ENCODE data around the gene TMEM203. TPM values are rescaled to one million over a fixed set of nuclear protein-coding genes. Genes with fewer than 3 reads are reported as not detected.

The TMEM203 gene
- 34.1 and 35.5 TPM in 2 replicates for total RNA-seq (2021)
- long read RNA-seq, partial matches to known transcripts = 0 of 1 reads
- long read RNA-seq, other reads (novel, unspliced or antisense) = 0 of 1 reads

- H3K9me3 Mint-ChIP-seq = no peaks in the 10 kb centered on the region
- peak within 1 kb of the TSS; percentile 88 to 97 (median 97); a peak in 6 of 7 replicates for H3K27ac Mint-ChIP-seq
- TF ChIP-seq CTCF (conservative IDR thresholded peaks at IDR 0.05) = no peak
- Histone ChIP-seq H3K9ac (ENCODE audit: extremely low read depth, insufficient read length, low read length) (peak within 1 kb of the TSS; percentile 84), H3K18ac (ENCODE audit: insufficient read length, low read depth, low read length) (no peak within 1 kb of the TSS), H4K20me1 (ENCODE audit: control insufficient read depth, insufficient read depth, insufficient read length) (no peaks in the 10 kb centered on the region), H4K8ac (replicated peaks; ENCODE audit: insufficient read length, low read depth, low read length) (no peak within 1 kb of the TSS), H2BK20ac (ENCODE audit: low read depth, low read length, poor library complexity, severe bottlenecking) (no peak within 1 kb of the TSS), H2AFZ (ENCODE audit: low read length) (no peak within 1 kb of the TSS), H3K23ac (ENCODE audit: insufficient read length, low read depth, low read length) (no peak within 1 kb of the TSS), H3K56ac (ENCODE audit: insufficient read length, low read depth, low read length) (no peak within 1 kb of the TSS), H2AK5ac (ENCODE audit: insufficient read length, low read length) (no peak within 1 kb of the TSS), H3K23me2 (ENCODE audit: insufficient read length, low read depth, low read length, poor library complexity, severe bottlenecking) (peaks cover 8% of the 10 kb centered on the region), H3K27me3 (ENCODE audit: insufficient read depth, low read length) (no peaks in the 10 kb centered on the region), H3K27ac (ENCODE audit: insufficient read length, low read depth, low read length) (no peak within 1 kb of the TSS), H3T11ph (ENCODE audit: low read length) (no peak within 1 kb of the TSS), H3K4me2 (ENCODE audit: insufficient read depth, insufficient read length, low read length) (peak within 1 kb of the TSS; percentile 91), H2BK12ac (ENCODE audit: insufficient read length, low read depth, low read length) (no peak within 1 kb of the TSS), H3K79me1 (ENCODE audit: insufficient read depth, low read depth, low read length, poor library complexity, severe bottlenecking) (peaks cover 19% of the 10 kb centered on the region), H3K4me1 (ENCODE audit: insufficient read depth, low read length) (no peaks in the 10 kb centered on the region; the same call in 1 of the 2 replicates), H2BK15ac (ENCODE audit: low read depth, low read length) (no peak within 1 kb of the TSS), H2BK120ac (ENCODE audit: low read depth, low read length, poor library complexity, severe bottlenecking) (no peak within 1 kb of the TSS), H3K4ac (ENCODE audit: low read depth, low read length) (no peak within 1 kb of the TSS), H4K91ac (ENCODE audit: insufficient read length, low read depth, low read length) (no peak within 1 kb of the TSS), H4K5ac (ENCODE audit: insufficient read length, low read depth, low read length) (no peak within 1 kb of the TSS), H3K79me2 (ENCODE audit: insufficient read depth, low read length) (peaks cover 13% of the 10 kb centered on the region; the same call in 1 of the 2 replicates), H2BK5ac (ENCODE audit: insufficient read length, low read length) (no peak within 1 kb of the TSS), H3K14ac (ENCODE audit: insufficient read depth, low read length) (no peak within 1 kb of the TSS; the same call in 1 of the 2 replicates), H3K9me3 (ENCODE audit: control insufficient read depth, low read depth, low read length) (no peaks in the 10 kb centered on the region)
- DNase-seq = peak; percentile 89
- peaks cover 8 to 39% (median 30%) of the 10 kb centered on the region in 3 experiments for H3K36me3 Mint-ChIP-seq (ENCODE audit: insufficient read depth in 1 of 3, low read depth in 3 of 3)
- no peaks in the 10 kb centered on the region for H3K27me3 Mint-ChIP-seq (ENCODE audit: low read depth)
- no CpG with 5 or more reads among the region's 98 CpGs for WGBS (ENCODE audit: extremely low coverage, insufficient read length, low lambda C conversion rate)
- H3K4me1 Mint-ChIP-seq = peaks cover 25 to 33% of the 10 kb centered on the region in 2 experiments
- peak within 1 kb of the TSS; percentile 93 to 99 for H3K4me3 Mint-ChIP-seq
Observed at GRCh38 chr9:137205126-137206069, at the start of gene TMEM203, which contains the start of gene NDOR1. TSS of gene TMEM203 (minus strand) at chr9:137205648. CDS start at chr9:137205414, 234 bp downstream. TSS of gene NDOR1 (plus strand) at chr9:137205700. CDS start at chr9:137205778, 78 bp downstream.
